H1 (cell line): ENCODE measurements around the gene C1orf74. TPM values are rescaled to one million over a fixed set of nuclear protein-coding genes. Genes with fewer than 3 reads are reported as not detected.

ENCODE experiments used
- ATF2 ChIP-seq: IDR thresholded peaks from 2 replicates; pipeline ENCODE4 v1.6.1; 2012; ENCODE audit warnings: low read length, inconsistent platforms
- CHD1 ChIP-seq: IDR thresholded peaks from 2 replicates; pipeline ENCODE4 v1.6.1; 2012; ENCODE audit warnings: low read depth, low read length, improper control_type of control experiment
- CHD2 ChIP-seq: IDR thresholded peaks from 2 replicates; pipeline ENCODE4 v1.6.1; 2012; ENCODE audit warnings: low read length, improper control_type of control experiment
- EP300 ChIP-seq, 2 experiments: IDR thresholded peaks; 1 replicate in 1 of 2; 2 replicates in 1 of 2; pipeline ENCODE4 v1.6.1; 2011 to 2012; ENCODE audit warnings: low read depth in 2 of 2, low read length in 2 of 2, mild to moderate bottlenecking in 2 of 2, borderline replicate concordance in 1 of 2, inconsistent platforms in 1 of 2, moderate library complexity in 1 of 2
- NANOG ChIP-seq: IDR thresholded peaks from 2 replicates; pipeline ENCODE4 v1.6.1; 2011; ENCODE audit warnings: low read length, low read depth, mild to moderate bottlenecking, inconsistent platforms; ENCODE audit not compliant: insufficient read depth, poor library complexity, severe bottlenecking
- SUZ12 ChIP-seq: fragments of 200-600 bp; sonication (generic); IDR thresholded peaks from 2 replicates; pipeline ENCODE4 v1.6.1; 2012; ENCODE audit warnings: mild to moderate bottlenecking, inconsistent platforms, low read length, moderate library complexity, mixed read lengths
- polyA plus RNA-seq, 7 experiments: library from polyadenylated mRNA; depleted of rRNA in 3 of 7; stranded (reverse) in 5 of 7; unstranded in 2 of 7; fragments of >200 nt in 5 of 7; fragments of 200-250 nt in 2 of 7; gene quantifications; 1 replicate in 5 of 7; 2 replicates in 1 of 7; 4 replicates in 1 of 7; pipeline versions ENCODE4 v1.2.1 to v1.2.3, GENCODE V29; 2011 to 2013; ENCODE audit warnings: missing spikeins in 2 of 7, mixed read lengths in 2 of 7
- total RNA-seq: library from RNA; stranded (reverse); fragmentation: NEBNext Ultra II Directional; extraction: Animal tissue kit (Norgen Biotek cat#: 25700); gene quantifications from 2 replicates; pipeline ENCODE4 v1.2.1, GENCODE V29; 2021

C1orf74 gene
- total and polyA plus RNA-seq, 2 of the 8 experiments (the other 6 are each of a cell fraction or from before 2014, with no cell fraction given), result 3.1 to 3.9 TPM

- no peak for TF ChIP-seq ATF2
- no peak for TF ChIP-seq CHD2
- TF ChIP-seq CHD1, result no peak
- no peak for TF ChIP-seq NANOG
- no peak for TF ChIP-seq SUZ12
- no peak for TF ChIP-seq EP300 (IDR thresholded peaks at IDR 0.05; ENCODE audit: borderline replicate concordance in 1 of 2, low read depth in 2 of 2, low read length in 2 of 2)
These were observed 47.2 kb downstream of the C1orf74 start (continued) for GRCh38 chr1:209737118-209737505.
